GM12874 (cell line): ENCODE results near the gene LRRTM1.

ENCODE experiments used
- TF ChIP-seq, protein P1 (sequence below): IDR thresholded peaks from 2 replicates; pipeline ENCODE4 v1.5.1; 2011; ENCODE audit warnings: low read depth, mild to moderate bottlenecking, control low read depth, low read length, moderate library complexity; ENCODE audit not compliant: insufficient read depth

The LRRTM1 gene

DNA sequence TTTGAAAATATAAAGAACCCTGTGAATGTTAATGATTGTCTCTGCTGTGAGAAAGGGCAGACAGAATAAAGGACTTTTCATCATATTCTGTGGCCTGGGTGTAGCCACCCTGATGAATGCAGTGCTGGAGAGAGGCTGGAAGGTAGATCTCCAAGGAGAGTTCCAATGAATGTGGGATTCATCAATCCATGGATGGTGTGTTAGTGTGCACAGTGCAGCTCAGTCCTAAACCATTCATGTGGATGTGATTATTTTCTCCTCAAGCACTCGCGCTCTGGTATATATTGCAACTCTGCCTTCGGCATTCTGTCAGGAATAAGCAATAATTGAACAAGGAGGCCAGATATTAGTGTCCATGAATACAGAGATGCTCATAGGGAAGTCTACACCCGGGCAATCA is 47.1 kb downstream of the LRRTM1 start:
- TF ChIP-seq, protein P1, sequence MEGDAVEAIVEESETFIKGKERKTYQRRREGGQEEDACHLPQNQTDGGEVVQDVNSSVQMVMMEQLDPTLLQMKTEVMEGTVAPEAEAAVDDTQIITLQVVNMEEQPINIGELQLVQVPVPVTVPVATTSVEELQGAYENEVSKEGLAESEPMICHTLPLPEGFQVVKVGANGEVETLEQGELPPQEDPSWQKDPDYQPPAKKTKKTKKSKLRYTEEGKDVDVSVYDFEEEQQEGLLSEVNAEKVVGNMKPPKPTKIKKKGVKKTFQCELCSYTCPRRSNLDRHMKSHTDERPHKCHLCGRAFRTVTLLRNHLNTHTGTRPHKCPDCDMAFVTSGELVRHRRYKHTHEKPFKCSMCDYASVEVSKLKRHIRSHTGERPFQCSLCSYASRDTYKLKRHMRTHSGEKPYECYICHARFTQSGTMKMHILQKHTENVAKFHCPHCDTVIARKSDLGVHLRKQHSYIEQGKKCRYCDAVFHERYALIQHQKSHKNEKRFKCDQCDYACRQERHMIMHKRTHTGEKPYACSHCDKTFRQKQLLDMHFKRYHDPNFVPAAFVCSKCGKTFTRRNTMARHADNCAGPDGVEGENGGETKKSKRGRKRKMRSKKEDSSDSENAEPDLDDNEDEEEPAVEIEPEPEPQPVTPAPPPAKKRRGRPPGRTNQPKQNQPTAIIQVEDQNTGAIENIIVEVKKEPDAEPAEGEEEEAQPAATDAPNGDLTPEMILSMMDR = no peak

DNA sequence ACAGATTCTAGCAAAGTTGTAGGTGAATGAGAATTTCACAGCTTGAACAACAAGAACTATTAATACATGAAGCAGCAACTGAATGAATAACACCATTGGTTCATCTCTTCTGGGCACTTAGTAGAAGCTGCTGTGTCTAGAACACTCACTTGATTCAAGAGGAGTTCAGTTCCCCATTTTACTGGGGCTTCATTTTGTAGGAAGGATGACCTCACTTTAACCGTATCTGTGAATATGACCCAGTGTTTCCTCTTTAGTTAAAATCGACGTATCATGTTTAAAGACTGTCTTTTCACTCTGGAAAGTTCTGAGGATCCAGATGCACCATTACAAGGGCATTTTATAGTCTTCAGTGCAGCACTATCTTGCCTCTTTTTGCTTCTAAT is 47.8 kb downstream of the LRRTM1 start:
- TF ChIP-seq, protein P1 = no peak

DNA sequence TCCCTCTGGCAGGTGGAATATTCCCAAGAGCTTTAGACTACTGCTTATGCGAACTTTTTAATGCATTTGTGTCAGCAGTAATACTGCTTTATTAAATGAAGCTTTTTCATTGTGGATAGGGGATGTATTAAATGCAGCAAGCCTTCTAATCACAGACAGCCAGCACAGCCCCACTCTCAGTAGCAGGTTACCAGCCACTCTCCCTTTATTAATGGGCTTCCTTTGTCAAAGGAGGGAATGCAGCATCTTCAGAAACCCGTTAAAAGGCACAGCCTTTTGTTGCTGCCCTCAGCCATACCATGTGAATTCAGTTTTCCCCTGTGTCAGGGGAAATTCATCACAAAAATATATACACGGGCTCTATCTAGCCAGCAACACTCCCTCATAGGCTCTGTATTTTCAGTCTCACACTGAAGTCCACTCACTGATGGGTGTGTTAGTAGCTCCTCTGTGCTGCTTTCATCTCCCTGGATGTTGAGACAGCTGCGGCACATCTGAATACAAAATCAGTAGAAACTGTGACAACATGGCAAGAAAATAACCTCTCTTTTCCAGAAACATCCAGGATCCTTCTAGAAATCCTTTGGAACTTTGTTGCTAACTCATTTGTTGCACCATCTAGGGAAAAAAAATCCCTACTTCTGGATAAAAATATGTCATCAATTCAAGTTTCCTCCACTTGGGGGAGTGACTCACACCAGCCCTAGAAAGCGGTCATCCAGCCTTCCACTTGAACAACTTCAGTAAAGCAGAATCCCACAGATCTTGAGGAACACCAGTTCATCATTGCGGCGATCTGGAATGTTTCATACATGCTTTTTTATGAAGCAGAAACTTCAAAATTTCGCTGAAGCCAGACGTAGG is 48.4 kb downstream of the LRRTM1 start:
- TF ChIP-seq, protein P1 = 0 out of 2 replicates have a peak, but pooled peaks have one; percentile 5

DNA sequence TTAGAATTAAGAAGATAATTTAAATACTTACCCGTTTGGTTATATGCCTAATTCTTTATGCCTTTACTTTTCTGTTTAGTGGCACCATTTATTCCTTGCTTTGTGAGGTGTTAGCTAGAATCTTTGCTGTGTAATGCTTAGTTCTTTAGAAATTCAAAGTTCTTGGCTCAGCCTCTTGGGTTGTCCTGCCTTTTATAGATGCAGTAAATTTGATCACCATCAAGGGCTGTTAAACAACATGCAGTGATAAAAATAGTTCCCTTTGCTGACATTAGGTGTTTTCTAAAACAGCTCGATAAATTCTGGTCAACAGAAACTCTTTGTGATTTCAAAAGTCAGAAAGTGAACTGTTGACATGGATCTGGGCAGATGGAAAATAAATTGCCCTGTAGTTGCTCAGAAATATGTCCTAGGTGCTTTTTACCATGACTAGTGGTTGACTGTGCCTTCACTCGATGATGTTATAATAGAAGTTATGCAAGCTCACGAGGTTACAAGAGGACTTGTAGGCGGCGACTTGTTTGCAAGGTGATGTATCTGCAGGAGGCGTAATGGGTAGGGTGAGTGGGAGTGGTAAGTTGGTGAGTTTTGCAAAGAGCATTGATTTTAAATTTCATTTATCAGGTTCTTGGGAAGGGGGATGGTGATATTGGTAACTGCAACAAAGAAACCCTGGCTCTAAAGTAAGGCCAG is 52.1 kb downstream of the LRRTM1 start:
- TF ChIP-seq, protein P1 = no peak
